Measurements from ENCODE around the gene C9orf78.

DNA sequence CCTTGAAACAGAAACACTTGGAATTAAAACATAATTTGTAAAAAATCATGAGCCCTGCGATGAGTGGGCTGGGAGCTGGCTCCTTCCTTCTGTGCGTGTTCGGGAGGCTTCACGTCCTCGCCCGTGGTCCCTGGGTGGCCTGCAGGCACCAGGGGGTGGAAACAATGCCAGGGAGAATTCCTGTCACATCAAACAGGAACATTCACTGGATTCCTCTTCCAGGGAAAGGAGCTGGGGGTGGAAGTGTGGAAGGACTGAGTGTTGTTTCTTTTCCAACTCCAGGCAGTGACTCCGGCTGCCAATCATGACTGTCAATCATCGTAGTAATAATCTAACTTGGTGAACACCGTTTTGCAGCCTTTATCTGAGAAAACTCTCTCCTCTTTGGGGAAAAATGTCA is 21.4 kb downstream of the C9orf78 start:
- no peak for TF ChIP-seq POLR2AphosphoS5 (IDR thresholded peaks at IDR 0.05; ENCODE audit: low read depth, low read length)
- no peak for TF ChIP-seq POU5F1 (IDR thresholded peaks at IDR 0.05; ENCODE audit: low read depth, low read length)
- TF ChIP-seq RFX5 (IDR thresholded peaks at IDR 0.05; ENCODE audit: borderline replicate concordance, low read depth, low read length), result no peak
- no peak for TF ChIP-seq EP300 (IDR thresholded peaks at IDR 0.05; ENCODE audit: borderline replicate concordance in 1 of 2, low read depth in 2 of 2, low read length in 2 of 2)
- no peak for TF ChIP-seq BACH1 (IDR thresholded peaks at IDR 0.05; ENCODE audit: low read length)
- no peak for TF ChIP-seq POLR2A (IDR thresholded peaks at IDR 0.05; ENCODE audit: control extremely low read depth in 1 of 2, low read depth in 2 of 2, low read length in 2 of 2)
- TF ChIP-seq, protein P1, sequence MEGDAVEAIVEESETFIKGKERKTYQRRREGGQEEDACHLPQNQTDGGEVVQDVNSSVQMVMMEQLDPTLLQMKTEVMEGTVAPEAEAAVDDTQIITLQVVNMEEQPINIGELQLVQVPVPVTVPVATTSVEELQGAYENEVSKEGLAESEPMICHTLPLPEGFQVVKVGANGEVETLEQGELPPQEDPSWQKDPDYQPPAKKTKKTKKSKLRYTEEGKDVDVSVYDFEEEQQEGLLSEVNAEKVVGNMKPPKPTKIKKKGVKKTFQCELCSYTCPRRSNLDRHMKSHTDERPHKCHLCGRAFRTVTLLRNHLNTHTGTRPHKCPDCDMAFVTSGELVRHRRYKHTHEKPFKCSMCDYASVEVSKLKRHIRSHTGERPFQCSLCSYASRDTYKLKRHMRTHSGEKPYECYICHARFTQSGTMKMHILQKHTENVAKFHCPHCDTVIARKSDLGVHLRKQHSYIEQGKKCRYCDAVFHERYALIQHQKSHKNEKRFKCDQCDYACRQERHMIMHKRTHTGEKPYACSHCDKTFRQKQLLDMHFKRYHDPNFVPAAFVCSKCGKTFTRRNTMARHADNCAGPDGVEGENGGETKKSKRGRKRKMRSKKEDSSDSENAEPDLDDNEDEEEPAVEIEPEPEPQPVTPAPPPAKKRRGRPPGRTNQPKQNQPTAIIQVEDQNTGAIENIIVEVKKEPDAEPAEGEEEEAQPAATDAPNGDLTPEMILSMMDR (IDR thresholded peaks at IDR 0.05; ENCODE audit: control extremely low read depth in 1 of 3, insufficient read depth in 1 of 3, low read depth in 1 of 3, low read length in 3 of 3), result no peak
- no peak for TF ChIP-seq CREB1 (IDR thresholded peaks at IDR 0.05)
- TF ChIP-seq RXRA (IDR thresholded peaks at IDR 0.05; ENCODE audit: insufficient read depth, low read depth, low read length), result no peak
- TF ChIP-seq, protein P2, sequence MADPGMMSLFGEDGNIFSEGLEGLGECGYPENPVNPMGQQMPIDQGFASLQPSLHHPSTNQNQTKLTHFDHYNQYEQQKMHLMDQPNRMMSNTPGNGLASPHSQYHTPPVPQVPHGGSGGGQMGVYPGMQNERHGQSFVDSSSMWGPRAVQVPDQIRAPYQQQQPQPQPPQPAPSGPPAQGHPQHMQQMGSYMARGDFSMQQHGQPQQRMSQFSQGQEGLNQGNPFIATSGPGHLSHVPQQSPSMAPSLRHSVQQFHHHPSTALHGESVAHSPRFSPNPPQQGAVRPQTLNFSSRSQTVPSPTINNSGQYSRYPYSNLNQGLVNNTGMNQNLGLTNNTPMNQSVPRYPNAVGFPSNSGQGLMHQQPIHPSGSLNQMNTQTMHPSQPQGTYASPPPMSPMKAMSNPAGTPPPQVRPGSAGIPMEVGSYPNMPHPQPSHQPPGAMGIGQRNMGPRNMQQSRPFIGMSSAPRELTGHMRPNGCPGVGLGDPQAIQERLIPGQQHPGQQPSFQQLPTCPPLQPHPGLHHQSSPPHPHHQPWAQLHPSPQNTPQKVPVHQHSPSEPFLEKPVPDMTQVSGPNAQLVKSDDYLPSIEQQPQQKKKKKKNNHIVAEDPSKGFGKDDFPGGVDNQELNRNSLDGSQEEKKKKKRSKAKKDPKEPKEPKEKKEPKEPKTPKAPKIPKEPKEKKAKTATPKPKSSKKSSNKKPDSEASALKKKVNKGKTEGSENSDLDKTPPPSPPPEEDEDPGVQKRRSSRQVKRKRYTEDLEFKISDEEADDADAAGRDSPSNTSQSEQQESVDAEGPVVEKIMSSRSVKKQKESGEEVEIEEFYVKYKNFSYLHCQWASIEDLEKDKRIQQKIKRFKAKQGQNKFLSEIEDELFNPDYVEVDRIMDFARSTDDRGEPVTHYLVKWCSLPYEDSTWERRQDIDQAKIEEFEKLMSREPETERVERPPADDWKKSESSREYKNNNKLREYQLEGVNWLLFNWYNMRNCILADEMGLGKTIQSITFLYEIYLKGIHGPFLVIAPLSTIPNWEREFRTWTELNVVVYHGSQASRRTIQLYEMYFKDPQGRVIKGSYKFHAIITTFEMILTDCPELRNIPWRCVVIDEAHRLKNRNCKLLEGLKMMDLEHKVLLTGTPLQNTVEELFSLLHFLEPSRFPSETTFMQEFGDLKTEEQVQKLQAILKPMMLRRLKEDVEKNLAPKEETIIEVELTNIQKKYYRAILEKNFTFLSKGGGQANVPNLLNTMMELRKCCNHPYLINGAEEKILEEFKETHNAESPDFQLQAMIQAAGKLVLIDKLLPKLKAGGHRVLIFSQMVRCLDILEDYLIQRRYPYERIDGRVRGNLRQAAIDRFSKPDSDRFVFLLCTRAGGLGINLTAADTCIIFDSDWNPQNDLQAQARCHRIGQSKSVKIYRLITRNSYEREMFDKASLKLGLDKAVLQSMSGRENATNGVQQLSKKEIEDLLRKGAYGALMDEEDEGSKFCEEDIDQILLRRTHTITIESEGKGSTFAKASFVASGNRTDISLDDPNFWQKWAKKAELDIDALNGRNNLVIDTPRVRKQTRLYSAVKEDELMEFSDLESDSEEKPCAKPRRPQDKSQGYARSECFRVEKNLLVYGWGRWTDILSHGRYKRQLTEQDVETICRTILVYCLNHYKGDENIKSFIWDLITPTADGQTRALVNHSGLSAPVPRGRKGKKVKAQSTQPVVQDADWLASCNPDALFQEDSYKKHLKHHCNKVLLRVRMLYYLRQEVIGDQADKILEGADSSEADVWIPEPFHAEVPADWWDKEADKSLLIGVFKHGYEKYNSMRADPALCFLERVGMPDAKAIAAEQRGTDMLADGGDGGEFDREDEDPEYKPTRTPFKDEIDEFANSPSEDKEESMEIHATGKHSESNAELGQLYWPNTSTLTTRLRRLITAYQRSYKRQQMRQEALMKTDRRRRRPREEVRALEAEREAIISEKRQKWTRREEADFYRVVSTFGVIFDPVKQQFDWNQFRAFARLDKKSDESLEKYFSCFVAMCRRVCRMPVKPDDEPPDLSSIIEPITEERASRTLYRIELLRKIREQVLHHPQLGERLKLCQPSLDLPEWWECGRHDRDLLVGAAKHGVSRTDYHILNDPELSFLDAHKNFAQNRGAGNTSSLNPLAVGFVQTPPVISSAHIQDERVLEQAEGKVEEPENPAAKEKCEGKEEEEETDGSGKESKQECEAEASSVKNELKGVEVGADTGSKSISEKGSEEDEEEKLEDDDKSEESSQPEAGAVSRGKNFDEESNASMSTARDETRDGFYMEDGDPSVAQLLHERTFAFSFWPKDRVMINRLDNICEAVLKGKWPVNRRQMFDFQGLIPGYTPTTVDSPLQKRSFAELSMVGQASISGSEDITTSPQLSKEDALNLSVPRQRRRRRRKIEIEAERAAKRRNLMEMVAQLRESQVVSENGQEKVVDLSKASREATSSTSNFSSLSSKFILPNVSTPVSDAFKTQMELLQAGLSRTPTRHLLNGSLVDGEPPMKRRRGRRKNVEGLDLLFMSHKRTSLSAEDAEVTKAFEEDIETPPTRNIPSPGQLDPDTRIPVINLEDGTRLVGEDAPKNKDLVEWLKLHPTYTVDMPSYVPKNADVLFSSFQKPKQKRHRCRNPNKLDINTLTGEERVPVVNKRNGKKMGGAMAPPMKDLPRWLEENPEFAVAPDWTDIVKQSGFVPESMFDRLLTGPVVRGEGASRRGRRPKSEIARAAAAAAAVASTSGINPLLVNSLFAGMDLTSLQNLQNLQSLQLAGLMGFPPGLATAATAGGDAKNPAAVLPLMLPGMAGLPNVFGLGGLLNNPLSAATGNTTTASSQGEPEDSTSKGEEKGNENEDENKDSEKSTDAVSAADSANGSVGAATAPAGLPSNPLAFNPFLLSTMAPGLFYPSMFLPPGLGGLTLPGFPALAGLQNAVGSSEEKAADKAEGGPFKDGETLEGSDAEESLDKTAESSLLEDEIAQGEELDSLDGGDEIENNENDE (IDR thresholded peaks at IDR 0.05; ENCODE audit: insufficient replicate concordance, low read length), result no peak
- TF ChIP-seq KDM1A (IDR thresholded peaks at IDR 0.05; ENCODE audit: borderline replicate concordance, low read length), result no peak
- no peak for TF ChIP-seq JUND (IDR thresholded peaks at IDR 0.05; ENCODE audit: low read length)
- TF ChIP-seq MAFK (IDR thresholded peaks at IDR 0.05; ENCODE audit: low read depth, low read length), result no peak
